ENCODE results near the gene RYR1. TPM values are rescaled to one million over a fixed set of nuclear protein-coding genes. Genes with fewer than 3 reads are reported as not detected.
"Not testable (repeated sequence)": the region's sequence is repeated elsewhere in the genome, so short reads cannot be mapped to it uniquely, and the experiment has no call there.

The RYR1 gene
- total RNA-seq, 1 experiment from 2014 or later = 0.11 TPM

DNA sequence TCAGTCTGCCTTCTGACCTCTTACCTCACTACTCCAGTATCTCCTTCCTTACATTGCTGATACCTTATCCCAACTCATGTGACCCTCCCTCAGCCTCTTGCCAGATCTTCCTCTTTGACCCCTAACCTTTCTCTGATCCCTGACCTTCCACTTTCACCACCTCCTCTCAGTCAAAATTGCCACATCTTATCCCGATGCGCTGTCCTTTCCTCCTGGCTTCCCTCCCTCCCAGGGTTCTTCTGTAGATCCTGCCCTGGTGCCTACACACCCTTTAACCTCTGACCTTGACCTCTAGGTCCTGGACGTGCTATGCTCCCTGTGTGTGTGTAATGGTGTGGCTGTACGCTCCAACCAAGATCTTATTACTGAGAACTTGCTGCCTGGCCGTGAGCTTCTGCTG, 23.7 kb downstream of the RYR1 start:
- DNase-seq (ENCODE audit: low read depth) = no peak

DNA sequence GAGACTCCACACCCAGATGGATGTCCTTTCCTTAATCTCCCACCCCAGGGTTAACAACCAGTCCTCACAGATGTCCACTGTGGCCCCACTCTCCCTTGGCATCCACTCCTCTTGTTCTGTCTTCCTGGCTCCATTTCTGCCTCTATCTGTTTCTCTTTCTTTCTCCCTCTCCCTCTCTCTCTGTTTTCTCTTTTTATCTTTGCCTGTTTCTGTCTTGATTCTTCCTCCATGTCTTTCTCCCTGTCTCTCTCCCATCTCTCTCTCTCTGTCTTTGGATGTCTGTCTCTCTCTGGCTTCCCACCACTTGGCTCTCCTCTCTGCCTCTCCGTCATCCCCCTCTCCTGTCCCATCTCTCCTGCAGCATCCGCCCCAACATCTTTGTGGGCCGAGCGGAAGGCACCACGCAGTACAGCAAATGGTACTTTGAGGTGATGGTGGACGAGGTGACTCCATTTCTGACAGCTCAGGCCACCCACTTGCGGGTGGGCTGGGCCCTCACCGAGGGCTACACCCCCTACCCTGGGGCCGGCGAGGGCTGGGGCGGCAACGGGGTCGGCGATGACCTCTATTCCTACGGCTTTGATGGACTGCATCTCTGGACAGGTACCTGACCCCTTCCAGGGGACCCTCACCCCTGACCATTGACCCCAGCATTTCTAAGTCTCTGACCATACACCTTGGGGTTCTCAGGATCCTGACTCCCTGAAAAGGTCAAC, 24.4 kb downstream of the RYR1 start:
- DNase-seq (ENCODE audit: low read depth) = no peak

DNA sequence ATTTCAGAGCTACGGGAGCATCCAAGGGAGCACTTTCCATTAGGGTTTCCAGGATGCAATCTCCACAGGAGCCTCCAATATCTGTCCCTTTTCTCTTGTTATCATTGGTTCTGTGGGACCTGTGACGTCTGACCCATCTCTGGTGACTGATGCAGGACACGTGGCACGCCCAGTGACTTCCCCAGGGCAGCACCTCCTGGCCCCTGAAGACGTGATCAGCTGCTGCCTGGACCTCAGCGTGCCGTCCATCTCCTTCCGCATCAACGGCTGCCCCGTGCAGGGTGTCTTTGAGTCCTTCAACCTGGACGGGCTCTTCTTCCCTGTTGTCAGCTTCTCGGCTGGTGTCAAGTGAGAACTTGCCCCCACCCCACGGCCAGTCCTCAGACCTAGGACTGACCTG, 25.5 kb downstream of the RYR1 start:
- no peak for DNase-seq (ENCODE audit: low read depth)

DNA sequence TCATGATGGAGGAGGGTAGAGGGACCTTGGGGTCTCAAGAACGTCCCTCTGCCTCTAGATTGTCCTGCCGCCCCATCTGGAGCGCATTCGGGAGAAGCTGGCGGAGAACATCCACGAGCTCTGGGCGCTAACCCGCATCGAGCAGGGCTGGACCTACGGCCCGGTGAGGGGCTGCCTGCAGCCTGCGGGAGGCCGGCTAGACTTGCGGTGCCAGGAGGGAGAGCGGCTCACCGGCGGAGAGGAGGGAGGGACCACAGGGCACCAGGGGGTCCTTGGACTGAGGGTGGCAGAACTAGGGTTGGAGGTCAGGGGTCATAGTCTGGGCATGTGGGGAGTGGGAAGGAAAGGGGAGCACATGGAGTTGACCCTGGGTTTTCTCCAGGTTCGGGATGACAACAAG, 29.9 kb downstream of the RYR1 start:
- no peak for DNase-seq (ENCODE audit: low read depth)

DNA sequence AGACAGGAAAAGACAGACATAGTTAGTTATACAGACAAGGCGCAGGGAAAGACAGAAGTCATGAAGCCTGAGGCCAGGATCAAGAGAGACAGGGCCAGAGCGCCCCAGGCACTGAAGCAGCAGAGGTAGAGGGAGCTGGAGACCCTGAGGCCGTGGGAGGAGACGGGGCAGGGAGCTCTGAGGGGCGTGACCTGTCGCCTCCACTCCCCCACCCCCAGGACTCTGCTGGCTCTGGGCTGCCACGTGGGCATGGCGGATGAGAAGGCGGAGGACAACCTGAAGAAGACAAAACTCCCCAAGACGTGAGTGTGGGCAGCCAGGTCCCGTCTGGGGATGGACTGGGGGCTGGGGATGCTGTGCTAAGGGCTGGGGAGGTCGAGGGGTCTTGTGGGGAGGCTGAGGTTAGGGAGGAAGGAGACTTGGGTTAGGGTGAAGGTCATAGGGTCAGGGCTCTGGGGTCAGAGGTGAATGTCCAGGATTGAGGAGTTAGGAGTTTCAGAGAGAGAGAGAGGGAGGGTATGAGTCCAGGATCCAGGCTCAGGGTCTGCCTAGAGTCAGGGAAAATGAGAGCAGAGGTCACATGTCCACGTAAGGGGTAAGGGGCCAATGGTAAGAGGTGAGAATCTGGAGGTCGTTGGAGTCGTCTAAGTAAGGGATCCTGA, 31.1 kb downstream of the RYR1 start:
- no peak for DNase-seq (ENCODE audit: low read depth)

DNA sequence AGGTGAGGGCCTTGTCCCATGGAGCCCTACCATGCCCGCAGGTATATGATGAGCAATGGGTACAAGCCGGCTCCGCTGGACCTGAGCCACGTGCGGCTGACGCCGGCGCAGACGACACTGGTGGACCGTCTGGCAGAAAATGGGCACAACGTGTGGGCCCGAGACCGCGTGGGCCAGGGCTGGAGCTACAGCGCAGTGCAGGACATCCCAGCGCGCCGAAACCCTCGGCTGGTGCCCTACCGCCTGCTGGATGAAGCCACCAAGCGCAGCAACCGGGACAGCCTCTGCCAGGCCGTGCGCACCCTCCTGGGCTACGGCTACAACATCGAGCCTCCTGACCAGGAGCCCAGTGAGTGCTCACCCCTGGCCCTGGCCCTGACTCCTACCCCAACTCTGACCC, 32.6 kb downstream of the RYR1 start:
- no peak for DNase-seq (ENCODE audit: low read depth)

DNA sequence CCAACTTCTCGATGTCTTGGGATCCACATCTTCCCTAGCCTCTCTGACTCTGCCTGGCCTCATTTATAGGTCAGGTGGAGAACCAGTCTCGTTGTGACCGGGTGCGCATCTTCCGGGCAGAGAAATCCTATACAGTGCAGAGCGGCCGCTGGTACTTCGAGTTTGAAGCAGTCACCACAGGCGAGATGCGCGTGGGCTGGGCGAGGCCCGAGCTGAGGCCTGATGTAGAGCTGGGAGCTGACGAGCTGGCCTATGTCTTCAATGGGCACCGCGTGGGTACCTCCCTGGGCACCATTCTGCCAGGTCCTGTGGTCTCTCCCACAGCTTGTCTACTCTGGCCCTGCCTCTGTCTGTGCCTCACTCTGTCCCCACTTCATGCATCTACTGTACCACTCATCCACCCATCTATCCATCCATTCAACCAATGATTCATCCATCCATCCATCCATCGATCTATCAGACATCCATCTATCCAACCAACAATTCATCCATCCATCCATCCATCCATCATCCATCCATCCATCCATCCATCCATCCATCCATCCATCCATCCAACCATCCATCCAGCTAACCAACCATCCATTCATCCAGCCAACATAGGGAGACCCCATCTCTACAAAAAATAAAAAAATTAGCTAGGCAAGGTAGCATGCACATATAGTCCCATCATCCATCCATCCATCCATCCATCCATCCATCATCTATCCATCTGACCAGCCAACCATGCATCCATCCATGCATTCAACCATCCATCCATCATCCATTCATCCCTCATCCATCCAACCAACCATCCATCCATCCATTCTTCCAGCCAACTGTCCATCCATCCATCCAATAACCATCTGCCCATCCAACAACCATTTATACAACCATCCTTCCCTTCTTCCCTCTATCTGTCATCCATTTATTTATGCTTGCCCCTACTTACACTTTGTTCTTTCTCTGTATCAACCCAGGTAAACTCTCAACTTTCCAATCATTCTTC, 34.3 kb downstream of the RYR1 start:
- no peak for DNase-seq (ENCODE audit: low read depth)

DNA sequence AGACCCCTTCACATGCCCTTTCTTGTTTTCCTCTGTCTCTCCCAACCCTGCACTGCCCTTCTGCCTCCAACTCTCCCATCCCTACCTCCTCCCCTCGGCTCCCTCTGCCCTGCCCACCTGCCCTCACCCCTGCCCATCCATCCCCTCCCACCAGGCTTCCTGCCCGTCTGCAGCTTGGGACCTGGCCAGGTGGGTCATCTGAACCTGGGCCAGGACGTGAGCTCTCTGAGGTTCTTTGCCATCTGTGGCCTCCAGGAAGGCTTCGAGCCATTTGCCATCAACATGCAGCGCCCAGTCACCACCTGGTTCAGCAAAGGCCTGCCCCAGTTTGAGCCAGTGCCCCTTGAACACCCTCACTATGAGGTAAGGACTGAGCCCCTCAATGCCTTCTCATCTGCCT, 35.7 kb downstream of the RYR1 start:
- DNase-seq (ENCODE audit: low read depth) = no peak

DNA sequence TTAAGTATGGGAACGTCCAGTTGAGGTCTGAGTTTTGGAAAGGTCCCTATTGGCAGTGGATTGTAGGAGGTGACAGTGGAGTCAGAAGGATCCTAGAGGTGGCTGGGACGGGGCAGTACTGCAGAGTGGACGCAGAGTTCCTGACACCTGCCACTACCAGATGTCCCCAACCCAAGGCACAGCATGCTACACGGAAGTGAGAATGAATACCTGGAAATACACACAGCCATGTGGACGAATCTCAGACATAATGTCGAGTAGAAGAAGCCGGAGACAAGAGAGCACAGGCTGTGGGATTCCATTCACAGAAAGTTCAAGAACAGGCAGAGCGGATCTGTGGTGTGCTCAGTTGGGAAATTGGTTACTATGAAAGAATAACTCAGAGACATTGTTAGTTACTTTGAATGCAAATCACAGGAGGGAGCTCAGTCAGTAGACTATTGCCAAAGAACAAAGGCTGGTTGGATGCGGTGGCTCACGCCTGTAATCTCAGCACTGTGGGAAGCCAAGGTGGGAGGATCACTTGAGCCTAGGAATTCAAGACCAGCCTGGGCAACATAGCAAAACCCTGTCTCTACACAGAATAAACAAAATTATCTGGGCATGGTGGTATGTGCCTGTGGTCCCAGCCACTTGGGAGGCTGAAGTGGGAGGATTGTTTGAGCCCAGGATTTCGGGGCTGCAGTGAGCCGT, 37.4 kb downstream of the RYR1 start:
- DNase-seq (ENCODE audit: low read depth) = no peak

DNA sequence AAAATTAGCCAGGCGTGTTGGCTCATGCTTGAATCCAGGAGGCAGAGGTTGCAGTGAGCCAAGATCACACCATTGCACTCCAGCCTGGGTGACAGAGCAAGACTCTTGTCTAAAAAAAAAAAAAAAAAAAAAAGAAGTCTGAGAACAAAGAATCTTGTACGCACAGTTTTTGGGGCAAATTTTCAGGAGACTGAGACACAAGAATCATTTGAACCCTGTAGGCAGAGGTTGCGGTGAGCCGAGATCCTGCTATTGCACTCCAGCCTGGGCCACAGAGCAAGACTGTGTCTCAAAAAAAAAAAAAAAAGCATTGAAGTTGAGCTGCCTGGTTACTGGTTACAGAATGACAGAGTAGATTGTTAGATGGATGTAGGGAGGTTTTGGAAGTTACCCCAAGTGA, 39.2 kb downstream of the RYR1 start:
- not testable (repeated sequence) for DNase-seq (ENCODE audit: low read depth)

DNA sequence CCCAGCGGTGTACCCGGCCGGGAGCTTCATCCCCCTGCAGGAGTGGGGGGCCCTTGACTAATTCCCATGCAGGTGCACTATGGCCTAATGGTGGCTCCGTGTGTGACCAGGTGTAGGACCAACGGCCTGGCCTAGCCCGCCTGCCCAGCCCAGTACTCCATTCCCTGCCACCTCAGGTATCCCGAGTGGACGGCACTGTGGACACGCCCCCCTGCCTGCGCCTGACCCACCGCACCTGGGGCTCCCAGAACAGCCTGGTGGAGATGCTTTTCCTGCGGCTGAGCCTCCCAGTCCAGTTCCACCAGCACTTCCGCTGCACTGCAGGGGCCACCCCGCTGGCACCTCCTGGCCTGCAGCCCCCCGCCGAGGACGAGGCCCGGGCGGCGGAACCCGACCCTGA, 39.7 kb downstream of the RYR1 start:
- no peak for DNase-seq (ENCODE audit: low read depth)

DNA sequence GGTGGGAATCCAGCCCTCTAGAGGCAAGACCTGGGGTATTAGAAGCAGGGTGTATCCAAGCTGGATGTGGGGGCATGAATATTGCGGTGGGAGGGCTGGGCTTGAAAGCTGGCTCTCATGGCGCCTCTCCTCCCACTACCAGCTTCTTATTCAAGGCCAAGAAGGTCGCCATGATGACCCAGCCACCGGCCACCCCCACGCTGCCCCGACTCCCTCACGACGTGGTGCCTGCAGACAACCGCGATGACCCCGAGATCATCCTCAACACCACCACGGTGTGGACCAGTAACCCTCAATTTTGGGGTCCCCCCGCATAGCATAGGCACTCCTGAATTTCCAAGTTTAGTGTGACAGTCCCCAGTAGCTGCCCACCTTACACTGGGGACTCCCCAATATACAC, 41.7 kb downstream of the RYR1 start:
- no peak for DNase-seq (ENCODE audit: low read depth)

DNA sequence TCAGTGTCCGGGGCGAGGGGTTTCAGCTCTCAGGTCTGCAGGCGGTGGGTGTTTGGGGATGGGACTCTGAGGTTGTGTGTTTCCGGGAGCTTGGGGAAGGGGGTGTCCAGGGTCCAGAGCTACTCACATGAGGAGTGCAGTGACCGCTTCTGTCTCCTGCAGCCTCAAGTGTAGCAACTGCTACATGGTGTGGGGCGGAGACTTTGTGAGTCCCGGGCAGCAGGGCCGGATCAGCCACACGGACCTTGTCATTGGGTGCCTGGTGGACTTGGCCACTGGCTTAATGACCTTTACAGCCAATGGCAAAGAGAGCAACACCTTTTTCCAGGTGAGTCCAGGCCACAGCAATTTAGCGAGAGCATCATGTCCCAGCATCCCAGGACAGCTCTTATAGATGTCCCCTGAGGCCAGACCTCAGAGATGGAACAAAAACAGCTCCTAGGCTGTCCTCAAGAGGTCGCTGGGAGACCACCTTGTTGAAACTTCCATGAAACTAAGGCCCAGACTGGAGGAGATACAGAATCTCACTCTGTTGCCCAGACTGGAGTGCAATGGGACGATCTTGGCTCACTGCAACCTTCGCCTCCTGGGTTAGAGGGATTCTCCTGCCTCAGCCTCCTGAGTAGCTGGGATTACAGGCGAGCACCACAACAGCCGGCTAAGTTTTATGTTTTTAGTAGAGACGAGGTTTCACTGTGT, 44.9 kb downstream of the RYR1 start:
- peak; percentile 50 for DNase-seq (ENCODE audit: low read depth)

DNA sequence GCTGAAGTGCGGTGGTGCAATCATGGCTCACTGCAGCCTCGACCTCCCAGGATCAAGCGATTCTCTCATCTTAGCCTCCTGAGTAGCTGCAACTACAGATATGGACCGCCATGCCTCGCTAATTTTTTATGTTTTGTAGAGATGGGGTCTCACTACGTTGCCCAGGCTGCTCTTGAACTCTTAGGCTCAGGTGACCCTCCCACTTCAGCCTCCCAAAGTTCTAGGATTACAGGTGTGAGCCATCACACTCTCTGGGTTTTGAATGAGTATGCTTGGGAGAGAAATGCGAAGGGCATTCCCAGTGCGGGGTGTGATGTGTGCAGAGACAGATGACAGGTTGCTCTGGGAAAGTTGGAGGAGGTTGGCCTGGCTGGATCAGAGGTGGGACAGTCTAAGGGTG, 49.0 kb downstream of the RYR1 start:
- no peak for DNase-seq (ENCODE audit: low read depth)

DNA sequence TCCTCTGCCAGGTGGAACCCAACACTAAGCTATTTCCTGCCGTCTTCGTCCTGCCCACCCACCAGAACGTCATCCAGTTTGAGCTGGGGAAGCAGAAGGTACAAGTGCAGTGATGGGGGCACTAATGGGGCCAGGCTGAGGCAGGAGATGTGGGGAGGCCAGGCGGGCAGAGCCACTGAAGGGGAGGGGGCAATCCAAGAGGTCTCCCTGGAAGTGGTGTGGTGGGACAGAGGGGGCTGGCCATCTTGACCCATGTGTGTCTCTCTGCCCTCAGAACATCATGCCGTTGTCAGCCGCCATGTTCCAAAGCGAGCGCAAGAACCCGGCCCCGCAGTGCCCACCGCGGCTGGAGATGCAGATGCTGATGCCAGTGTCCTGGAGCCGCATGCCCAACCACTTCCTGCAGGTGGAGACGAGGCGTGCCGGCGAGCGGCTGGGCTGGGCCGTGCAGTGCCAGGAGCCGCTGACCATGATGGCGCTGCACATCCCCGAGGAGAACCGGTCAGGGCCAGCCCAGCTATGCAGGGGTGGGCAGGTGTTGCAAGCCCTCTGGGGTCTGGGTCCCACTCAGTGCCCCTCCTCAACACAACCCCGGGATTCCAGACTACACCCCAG, 49.6 kb downstream of the RYR1 start:
- DNase-seq (ENCODE audit: low read depth) = no peak

DNA sequence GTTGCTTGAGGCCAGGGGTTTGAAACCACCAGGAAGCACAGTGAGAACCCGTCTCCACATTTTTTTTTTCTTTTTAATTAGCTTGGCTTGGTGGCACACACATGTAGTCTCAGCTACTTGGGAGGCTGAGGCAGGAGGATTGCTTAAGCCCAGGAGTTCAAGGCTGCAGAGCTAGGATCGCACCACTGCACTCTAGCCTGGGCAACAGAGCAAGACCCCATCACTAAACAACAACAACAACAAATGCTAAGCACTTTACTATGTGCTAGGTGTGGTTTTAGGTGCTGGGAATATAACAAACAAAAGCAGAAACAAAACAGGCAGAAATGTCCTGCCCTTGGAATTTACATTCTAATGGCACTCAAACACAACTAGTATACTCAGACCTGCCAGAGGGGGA, 51.3 kb downstream of the RYR1 start:
- no peak for DNase-seq (ENCODE audit: low read depth)

DNA sequence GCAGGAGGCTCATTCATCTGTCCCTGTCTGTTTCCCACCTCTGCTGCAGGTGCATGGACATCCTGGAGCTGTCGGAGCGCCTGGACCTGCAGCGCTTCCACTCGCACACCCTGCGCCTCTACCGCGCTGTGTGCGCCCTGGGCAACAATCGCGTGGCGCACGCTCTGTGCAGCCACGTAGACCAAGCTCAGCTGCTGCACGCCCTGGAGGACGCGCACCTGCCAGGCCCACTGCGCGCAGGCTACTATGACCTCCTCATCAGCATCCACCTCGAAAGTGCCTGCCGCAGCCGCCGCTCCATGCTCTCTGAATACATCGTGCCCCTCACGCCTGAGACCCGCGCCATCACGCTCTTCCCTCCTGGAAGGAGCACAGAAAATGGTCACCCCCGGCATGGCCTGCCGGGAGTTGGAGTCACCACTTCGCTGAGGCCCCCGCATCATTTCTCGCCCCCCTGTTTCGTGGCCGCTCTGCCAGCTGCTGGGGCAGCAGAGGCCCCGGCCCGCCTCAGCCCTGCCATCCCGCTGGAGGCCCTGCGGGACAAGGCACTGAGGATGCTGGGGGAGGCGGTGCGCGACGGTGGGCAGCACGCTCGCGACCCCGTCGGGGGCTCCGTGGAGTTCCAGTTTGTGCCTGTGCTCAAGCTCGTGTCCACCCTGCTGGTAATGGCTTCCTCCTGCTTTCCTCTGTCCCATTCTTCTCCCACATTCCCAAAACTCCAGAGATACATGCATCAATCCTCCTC, 52.2 kb downstream of the RYR1 start:
- no peak for DNase-seq (ENCODE audit: low read depth)

DNA sequence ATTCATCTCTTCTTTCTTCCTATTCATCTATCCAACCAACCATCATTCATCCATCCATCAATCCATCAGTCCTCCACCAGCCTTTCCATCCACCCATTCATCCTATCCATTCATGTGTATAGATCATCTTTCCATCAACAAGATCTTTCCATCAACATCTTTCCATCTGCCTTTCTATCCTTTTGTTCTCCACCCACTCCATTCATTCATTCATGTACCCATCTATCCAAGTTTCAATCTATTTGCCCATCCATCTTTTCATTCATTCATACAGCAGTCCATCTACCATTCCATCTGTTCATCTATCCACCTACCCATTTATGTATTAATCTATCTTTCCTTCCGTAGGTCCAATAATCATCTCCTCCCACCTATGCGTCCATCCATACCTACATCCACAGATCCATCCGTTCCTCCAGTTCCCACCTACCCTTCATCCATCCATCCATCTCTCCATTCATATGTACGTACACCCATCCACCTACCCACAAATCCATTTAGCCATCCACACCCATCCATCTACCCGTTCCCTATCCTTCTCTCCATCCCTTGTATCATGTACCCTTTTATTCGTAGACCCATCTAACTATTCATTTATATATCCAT, 53.3 kb downstream of the RYR1 start:
- DNase-seq (ENCODE audit: low read depth) = no peak

DNA sequence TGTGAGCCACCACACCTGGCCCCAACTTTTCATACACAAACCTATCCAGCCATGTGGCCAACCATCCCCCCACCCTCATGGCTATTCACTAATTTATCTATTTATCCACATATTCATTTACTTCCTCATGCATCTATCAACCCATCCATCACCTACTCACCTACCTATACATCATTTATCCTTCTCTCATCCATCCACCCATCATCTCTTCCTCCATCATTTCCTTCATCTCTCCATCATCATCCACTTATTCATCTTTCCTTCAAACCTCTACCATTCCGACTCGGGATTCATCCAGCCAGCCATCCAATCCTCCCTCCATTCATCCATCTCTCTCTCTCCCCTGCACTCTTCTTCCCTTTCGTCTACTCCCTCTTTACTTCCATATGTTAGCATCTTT, 54.6 kb downstream of the RYR1 start:
- no peak for DNase-seq (ENCODE audit: low read depth)
